ENCODE measurements around the gene GMCL2.

DNA sequence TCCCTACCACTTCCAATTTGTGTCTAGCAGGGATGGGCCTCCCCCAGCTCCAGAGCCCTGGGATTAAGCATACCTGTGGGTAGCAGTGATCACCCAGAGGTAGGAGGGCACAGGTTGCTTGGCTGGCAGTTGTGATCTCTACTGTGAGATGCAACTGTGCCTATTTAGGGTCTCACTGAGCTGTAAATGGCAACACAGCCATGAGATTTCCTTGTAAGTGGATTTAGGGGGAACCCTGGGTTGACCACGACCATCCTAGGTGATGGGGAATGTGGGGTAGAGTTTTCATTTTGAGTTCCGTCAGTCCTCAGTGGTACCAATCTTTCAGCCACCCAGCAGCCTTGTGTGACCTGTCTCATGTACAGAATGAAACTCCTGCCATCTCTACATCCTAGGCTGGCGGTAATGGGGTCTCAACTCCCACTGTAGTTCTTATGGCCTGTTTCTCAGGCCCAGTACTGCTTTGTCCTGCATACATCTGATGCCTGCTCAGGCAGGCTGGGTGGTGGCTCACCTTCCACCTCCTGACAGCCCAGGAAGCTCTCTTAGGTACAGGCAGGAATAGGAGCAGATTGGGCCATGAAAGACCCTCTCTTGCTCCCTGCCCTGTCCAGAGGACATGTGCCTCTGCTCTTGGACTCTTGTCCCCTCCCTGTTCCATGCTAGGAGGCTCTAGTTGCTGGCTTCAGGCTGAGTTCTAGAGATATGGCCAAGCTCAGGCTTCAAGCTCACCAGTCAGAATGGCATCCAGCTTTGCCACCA lies 25.3 kb upstream of the GMCL2 start:
- TF ChIP-seq EP300 (conservative IDR thresholded peaks at IDR 0.05; ENCODE audit: poor library complexity, severe bottlenecking) (no peak), SMC3 (conservative IDR thresholded peaks at IDR 0.05; ENCODE audit: poor library complexity) (no peak)
- TF ChIP-seq, protein P1, sequence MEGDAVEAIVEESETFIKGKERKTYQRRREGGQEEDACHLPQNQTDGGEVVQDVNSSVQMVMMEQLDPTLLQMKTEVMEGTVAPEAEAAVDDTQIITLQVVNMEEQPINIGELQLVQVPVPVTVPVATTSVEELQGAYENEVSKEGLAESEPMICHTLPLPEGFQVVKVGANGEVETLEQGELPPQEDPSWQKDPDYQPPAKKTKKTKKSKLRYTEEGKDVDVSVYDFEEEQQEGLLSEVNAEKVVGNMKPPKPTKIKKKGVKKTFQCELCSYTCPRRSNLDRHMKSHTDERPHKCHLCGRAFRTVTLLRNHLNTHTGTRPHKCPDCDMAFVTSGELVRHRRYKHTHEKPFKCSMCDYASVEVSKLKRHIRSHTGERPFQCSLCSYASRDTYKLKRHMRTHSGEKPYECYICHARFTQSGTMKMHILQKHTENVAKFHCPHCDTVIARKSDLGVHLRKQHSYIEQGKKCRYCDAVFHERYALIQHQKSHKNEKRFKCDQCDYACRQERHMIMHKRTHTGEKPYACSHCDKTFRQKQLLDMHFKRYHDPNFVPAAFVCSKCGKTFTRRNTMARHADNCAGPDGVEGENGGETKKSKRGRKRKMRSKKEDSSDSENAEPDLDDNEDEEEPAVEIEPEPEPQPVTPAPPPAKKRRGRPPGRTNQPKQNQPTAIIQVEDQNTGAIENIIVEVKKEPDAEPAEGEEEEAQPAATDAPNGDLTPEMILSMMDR (IDR thresholded peaks at IDR 0.05; ENCODE audit: poor library complexity, severe bottlenecking) = no peak
